MCF 10A (cell line): ENCODE measurements around the gene PLD1. TPM values are rescaled to one million over a fixed set of nuclear protein-coding genes. Genes with fewer than 3 reads are reported as not detected.

Source experiments
- BruUV-seq: library from RNA; stranded (reverse); fragments of 400-500 nt; replicated peaks from 2 replicates; lab custom pipeline; 2021; lab: Mats Ljungman, UMichigan
- CTCF ChIA-PET: fragments of 300-600 bp; sonication (Branson Sonifier 250); formaldehyde crosslinking; extraction: SDS; loops from one replicate; lab custom pipeline; 2021; ENCODE audit warnings: antibody characterized with exemption, inconsistent platforms; lab: Yijun Ruan, JAX
- POLR2A ChIA-PET: fragments of 300-600, 350-650 bp; sonication (Branson Sonifier 250); formaldehyde crosslinking; extraction: SDS; loops from one replicate; lab custom pipeline; 2020; ENCODE audit warnings: antibody characterized with exemption, inconsistent platforms; lab: Yijun Ruan, JAX
- DNase-seq: peaks from one replicate; pipeline ENCODE4 v3.0.0-alpha.2; 2018; ENCODE audit not compliant: unreplicated experiment
- H3K27ac Mint-ChIP-seq: one replicate; pipeline ENCODE4 v1.8.0; 2022; ENCODE audit warnings: mild to moderate bottlenecking, low read depth, mixed read lengths; ENCODE audit not compliant: unreplicated experiment
- H3K27me3 Mint-ChIP-seq: one replicate; pipeline ENCODE4 v1.8.0; 2022; ENCODE audit warnings: mixed read lengths; ENCODE audit not compliant: insufficient read depth, unreplicated experiment
- H3K36me3 Mint-ChIP-seq: one replicate; pipeline ENCODE4 v1.8.0; 2022; ENCODE audit warnings: mild to moderate bottlenecking, moderate library complexity, mixed read lengths; ENCODE audit not compliant: insufficient read depth, unreplicated experiment
- H3K4me1 Mint-ChIP-seq: one replicate; pipeline ENCODE4 v1.8.0; 2022; ENCODE audit warnings: mixed read lengths; ENCODE audit not compliant: insufficient read depth, unreplicated experiment
- H3K4me3 Mint-ChIP-seq: one replicate; pipeline ENCODE4 v1.8.0; 2022; ENCODE audit warnings: mild to moderate bottlenecking, moderate library complexity, mixed read lengths; ENCODE audit not compliant: unreplicated experiment
- H3K9me3 Mint-ChIP-seq: one replicate; pipeline ENCODE4 v1.8.0; 2022; ENCODE audit warnings: mixed read lengths; ENCODE audit not compliant: unreplicated experiment
- CTCF ChIP-seq: fragments of 200-600 bp; IDR thresholded peaks from one replicate; pipeline ENCODE4 v1.8.0; 2022; ENCODE audit warnings: antibody characterized with exemption, mild to moderate bottlenecking; ENCODE audit not compliant: unreplicated experiment
- intact Hi-C: fragments of 100-400 bp; cut with micrococcal nuclease; formaldehyde crosslinking; loops from 2 replicates; pipeline ENCODE4 v1.14.1; 2022
- total RNA-seq: library from RNA; stranded (reverse); gene quantifications from 2 replicates; pipeline ENCODE4 v1.2.3, GENCODE V29; 2022

PLD1 gene
- total RNA-seq, 1 experiment from 2014 or later: 8.0 TPM

- ChIA-PET POLR2A (interaction anchor here (0.6 to 2.0 kb wide), 2 partner anchors 9 to 14 kb away, joined by 3 to 4 read pairs; no protein-coding TSS in a partner anchor), CTCF (no interaction called here)
- Mint-ChIP-seq H3K27ac (no peak overlapping the region), H3K36me3 (no peaks in the 10 kb centered on the region), H3K4me1 (no peaks in the 10 kb centered on the region), H3K4me3 (no peak overlapping the region), H3K9me3 (no peaks in the 10 kb centered on the region), H3K27me3 (no peaks in the 10 kb centered on the region)
- no peak for DNase-seq
- intact Hi-C loops: no loop called here
- no peak for TF ChIP-seq CTCF
- BruUV-seq: no TSS peak
Measured at GRCh38 chr3:171741377-171741776, 68.9 kb downstream of the PLD1 start.

- DNase-seq: no peak
- no TSS peak for BruUV-seq
- intact Hi-C loops: no loop called here
- peaks cover 6% of the 10 kb centered on the region for H3K36me3 Mint-ChIP-seq
- ChIA-PET CTCF (interaction anchor here (0.5 to 0.7 kb wide), 2 partner anchors 10 to 65 kb away, joined by 3 read pairs; no protein-coding TSS in a partner anchor), POLR2A (no interaction called here)
- no peaks in the 10 kb centered on the region for H3K27me3 Mint-ChIP-seq
- H3K9me3 Mint-ChIP-seq: no peaks in the 10 kb centered on the region
- H3K4me3 Mint-ChIP-seq: no peak overlapping the region
- no peak for TF ChIP-seq CTCF
- no peak overlapping the region for H3K27ac Mint-ChIP-seq
- H3K4me1 Mint-ChIP-seq: no peaks in the 10 kb centered on the region
Measured at GRCh38 chr3:171736556-171736955, 73.7 kb downstream of the PLD1 start.

- no peak for DNase-seq
- H3K4me3 Mint-ChIP-seq: no peak overlapping the region
- H3K27ac Mint-ChIP-seq: no peak overlapping the region
- POLR2A ChIA-PET: interaction anchor here (1.6 kb wide), 1 partner anchor 78 kb away, joined by 5 read pairs; no protein-coding TSS in a partner anchor
- TF ChIP-seq CTCF: no peak
- peaks cover 6% of the 10 kb centered on the region for H3K36me3 Mint-ChIP-seq
- no TSS peak for BruUV-seq
- H3K4me1 Mint-ChIP-seq: no peaks in the 10 kb centered on the region
- CTCF ChIA-PET: interaction anchor here (0.6 to 1.7 kb wide), 2 partner anchors 39 to 371 kb away, joined by 4 to 5 read pairs; no protein-coding TSS in a partner anchor
- no peaks in the 10 kb centered on the region for H3K27me3 Mint-ChIP-seq
- intact Hi-C loops: no loop called here
- H3K9me3 Mint-ChIP-seq: no peaks in the 10 kb centered on the region
Measured at GRCh38 chr3:171733561-171733960, 76.7 kb downstream of the PLD1 start.

GRCh38 chr3:171732756-171733155, 77.5 kb downstream of the PLD1 start:
- no peak overlapping the region for H3K27ac Mint-ChIP-seq
- intact Hi-C loops: no loop called here
- DNase-seq: no peak
- ChIA-PET POLR2A (interaction anchor here (1.2 to 1.6 kb wide), 3 partner anchors 9 to 77 kb away, joined by 3 to 5 read pairs (median 4); no protein-coding TSS in a partner anchor), CTCF (interaction anchor here (0.6 to 1.7 kb wide), 5 partner anchors 17 to 1613 kb away, joined by 3 to 5 read pairs (median 3); no protein-coding TSS in a partner anchor)
- H3K4me3 Mint-ChIP-seq: no peak overlapping the region
- H3K36me3 Mint-ChIP-seq: peaks cover 6% of the 10 kb centered on the region
- no peaks in the 10 kb centered on the region for H3K4me1 Mint-ChIP-seq
- H3K27me3 Mint-ChIP-seq: no peaks in the 10 kb centered on the region
- H3K9me3 Mint-ChIP-seq: no peaks in the 10 kb centered on the region
- no TSS peak for BruUV-seq
- TF ChIP-seq CTCF: no peak
